ENCODE data around the gene ATP6AP2.

DNA sequence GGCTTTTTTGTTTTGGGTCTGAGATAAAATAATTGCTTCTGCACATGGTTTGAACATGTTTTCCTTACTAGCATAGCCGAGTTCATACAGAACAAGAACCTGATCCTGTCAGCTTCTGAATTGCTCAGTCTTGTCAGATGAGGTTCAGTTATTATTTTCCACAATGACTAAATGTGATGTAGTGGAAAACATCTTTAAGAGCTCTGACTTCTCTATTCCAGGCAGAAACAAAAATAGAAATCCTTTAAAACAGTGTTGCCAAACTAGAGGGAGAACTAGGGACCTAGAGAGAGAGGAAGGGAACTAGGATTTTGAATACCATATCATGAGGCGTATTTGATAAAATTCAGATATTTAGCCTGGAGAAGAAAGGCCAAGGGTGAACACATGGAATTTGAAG lies 2.0 kb downstream of the ATP6AP2 start:
- TF ChIP-seq, protein P1, sequence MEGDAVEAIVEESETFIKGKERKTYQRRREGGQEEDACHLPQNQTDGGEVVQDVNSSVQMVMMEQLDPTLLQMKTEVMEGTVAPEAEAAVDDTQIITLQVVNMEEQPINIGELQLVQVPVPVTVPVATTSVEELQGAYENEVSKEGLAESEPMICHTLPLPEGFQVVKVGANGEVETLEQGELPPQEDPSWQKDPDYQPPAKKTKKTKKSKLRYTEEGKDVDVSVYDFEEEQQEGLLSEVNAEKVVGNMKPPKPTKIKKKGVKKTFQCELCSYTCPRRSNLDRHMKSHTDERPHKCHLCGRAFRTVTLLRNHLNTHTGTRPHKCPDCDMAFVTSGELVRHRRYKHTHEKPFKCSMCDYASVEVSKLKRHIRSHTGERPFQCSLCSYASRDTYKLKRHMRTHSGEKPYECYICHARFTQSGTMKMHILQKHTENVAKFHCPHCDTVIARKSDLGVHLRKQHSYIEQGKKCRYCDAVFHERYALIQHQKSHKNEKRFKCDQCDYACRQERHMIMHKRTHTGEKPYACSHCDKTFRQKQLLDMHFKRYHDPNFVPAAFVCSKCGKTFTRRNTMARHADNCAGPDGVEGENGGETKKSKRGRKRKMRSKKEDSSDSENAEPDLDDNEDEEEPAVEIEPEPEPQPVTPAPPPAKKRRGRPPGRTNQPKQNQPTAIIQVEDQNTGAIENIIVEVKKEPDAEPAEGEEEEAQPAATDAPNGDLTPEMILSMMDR (conservative IDR thresholded peaks at IDR 0.05; ENCODE audit: low read depth, low read length) = no peak
- no peak for TF ChIP-seq POLR2A (IDR thresholded peaks at IDR 0.05; ENCODE audit: low read depth, low read length)
- no peak for TF ChIP-seq MXI1 (IDR thresholded peaks at IDR 0.05; ENCODE audit: borderline replicate concordance, low read depth, low read length)
- no peak for TF ChIP-seq BHLHE40 (IDR thresholded peaks at IDR 0.05; ENCODE audit: low read depth, low read length)
- TF ChIP-seq, protein P2, sequence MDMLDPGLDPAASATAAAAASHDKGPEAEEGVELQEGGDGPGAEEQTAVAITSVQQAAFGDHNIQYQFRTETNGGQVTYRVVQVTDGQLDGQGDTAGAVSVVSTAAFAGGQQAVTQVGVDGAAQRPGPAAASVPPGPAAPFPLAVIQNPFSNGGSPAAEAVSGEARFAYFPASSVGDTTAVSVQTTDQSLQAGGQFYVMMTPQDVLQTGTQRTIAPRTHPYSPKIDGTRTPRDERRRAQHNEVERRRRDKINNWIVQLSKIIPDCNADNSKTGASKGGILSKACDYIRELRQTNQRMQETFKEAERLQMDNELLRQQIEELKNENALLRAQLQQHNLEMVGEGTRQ (IDR thresholded peaks at IDR 0.05; ENCODE audit: low read depth, low read length) = no peak

All from IMR-90 (cell line).